ENCODE results near the gene MTARC2.
"Not testable (repeated sequence)": the region's sequence is repeated elsewhere in the genome, so short reads cannot be mapped to it uniquely, and the experiment has no call there.

The MTARC2 gene

DNA sequence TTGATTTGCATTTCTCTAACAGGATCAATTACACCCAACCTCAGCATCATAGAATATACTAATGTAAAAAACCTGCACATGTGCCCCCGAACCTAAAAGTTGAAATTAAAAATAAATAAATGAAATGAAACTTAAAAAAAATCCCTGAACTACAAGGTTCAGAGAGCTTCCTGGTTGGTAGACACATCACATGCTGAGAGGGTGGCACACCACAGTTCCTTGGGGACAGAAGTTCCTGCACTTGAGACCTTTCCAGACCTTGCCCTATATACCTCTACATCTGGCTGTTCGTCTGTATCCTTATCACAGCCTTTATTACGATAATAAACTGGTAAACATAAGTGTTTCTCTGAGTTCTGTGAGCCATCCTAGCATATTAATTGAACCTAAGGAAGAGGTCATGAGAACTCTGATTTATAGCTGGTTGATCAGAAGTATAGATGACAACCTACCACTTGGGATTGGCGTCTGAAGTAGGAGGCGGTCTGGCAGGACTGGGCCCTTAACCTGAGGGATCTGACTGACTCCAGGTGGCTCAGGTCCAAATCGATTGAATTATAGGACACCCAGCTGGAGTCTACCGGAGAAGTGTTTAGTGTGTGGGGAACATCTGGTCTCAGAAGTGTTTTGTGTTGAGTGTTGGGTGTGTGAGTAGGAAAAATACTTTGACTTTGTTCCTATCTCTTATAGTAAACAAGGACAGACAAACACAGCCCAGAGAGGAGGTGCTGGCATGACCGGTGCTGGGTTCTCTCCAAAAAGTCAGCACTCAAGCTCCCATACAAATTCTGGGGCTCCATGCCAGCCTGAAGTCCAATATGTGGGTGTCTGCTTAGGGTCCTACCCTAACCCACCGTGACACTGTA is 39.0 kb upstream of the MTARC2 start:
- 83% methylated on average over 8 of the region's 9 CpGs for WGBS
- no peak overlapping the region for H3K4me3 ChIP-seq (ENCODE audit: low read length)
- H3K9ac ChIP-seq (ENCODE audit: low read depth, low read length) = no peak overlapping the region
- H3K4me1 ChIP-seq (ENCODE audit: insufficient read depth, low read length) = no peaks in the 10 kb centered on the region
- no peaks in the 10 kb centered on the region for H3K27me3 ChIP-seq (ENCODE audit: insufficient read depth, low read length)
- H3K36me3 ChIP-seq (ENCODE audit: insufficient read depth, low read length) = no peaks in the 10 kb centered on the region
- no peak overlapping the region for H3K27ac ChIP-seq (ENCODE audit: low read depth, low read length)
- 0 out of 2 replicates have a peak, but pooled peaks cover 2% of the 10 kb centered on the region for H3K9me3 ChIP-seq (ENCODE audit: insufficient read depth, low read depth, low read length)

DNA sequence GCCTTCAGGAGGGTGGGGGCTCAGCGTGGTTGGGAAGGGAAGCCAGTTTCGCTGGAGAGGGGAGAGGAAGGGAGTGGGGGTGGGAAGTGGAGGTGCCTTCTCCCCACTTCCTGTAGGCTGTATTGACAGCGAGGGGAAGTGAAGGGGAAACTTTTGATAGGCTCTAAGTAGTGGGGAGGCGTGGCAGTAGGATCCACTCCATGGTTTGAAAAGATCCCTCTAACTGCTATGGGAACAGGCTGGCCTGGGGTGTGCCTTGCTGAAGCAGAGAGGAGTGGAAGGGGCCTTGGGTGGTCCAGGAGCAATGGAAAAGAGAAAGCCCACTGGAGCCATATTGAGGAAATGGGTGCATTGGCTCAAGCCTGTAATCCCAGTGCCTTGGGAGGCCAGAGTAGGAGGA is 37.8 kb upstream of the MTARC2 start:
- Histone ChIP-seq H3K4me3 (ENCODE audit: low read length) (no peak overlapping the region), H3K4me1 (ENCODE audit: insufficient read depth, low read length) (no peaks in the 10 kb centered on the region), H3K27ac (ENCODE audit: low read depth, low read length) (no peak overlapping the region), H3K27me3 (ENCODE audit: insufficient read depth, low read length) (no peaks in the 10 kb centered on the region), H3K9ac (ENCODE audit: low read depth, low read length) (no peak overlapping the region), H3K9me3 (ENCODE audit: insufficient read depth, low read depth, low read length) (peaks cover 13% of the 10 kb centered on the region; the same call in 1 of the 2 replicates), H3K36me3 (ENCODE audit: insufficient read depth, low read length) (no peaks in the 10 kb centered on the region)
- WGBS = 82% methylated on average over 4 of the region's 4 CpGs

- H3K9me3 ChIP-seq (ENCODE audit: insufficient read depth, low read depth, low read length) = peaks cover 22% of the 10 kb centered on the region
- H3K4me3 ChIP-seq (ENCODE audit: low read length) = no peak overlapping the region
- H3K27me3 ChIP-seq (ENCODE audit: insufficient read depth, low read length) = no peaks in the 10 kb centered on the region
- H3K36me3 ChIP-seq (ENCODE audit: insufficient read depth, low read length) = no peaks in the 10 kb centered on the region
- no peak overlapping the region for H3K9ac ChIP-seq (ENCODE audit: low read depth, low read length)
- WGBS = 92% methylated on average over 9 of the region's 9 CpGs
- H3K4me1 ChIP-seq (ENCODE audit: insufficient read depth, low read length) = no peaks in the 10 kb centered on the region
- no peak overlapping the region for H3K27ac ChIP-seq (ENCODE audit: low read depth, low read length)
Measured at GRCh38 chr1:220711056-220711809, 36.9 kb upstream of the MTARC2 start.

DNA sequence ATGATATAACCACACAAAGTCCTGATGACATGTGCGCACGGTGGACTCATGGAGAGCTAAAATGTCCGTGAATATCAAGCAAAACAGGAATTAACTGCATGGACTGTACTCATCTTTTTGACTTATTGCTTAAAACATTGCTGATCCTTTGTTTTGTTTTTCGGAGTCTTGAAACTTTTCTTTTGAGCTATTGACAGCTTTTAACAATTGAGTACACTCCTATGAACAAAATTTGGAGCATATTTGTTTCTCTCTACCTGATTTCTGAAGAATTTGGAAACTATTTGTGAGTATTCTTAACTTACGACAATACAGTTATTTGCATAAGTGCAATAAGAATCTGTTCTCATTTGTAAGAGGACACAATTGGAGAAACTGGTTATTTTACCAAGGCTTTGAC is 32.1 kb upstream of the MTARC2 start:
- not testable (repeated sequence) for H3K4me3 ChIP-seq (ENCODE audit: low read length); H3K9ac ChIP-seq (ENCODE audit: low read depth, low read length); H3K27me3 ChIP-seq (ENCODE audit: insufficient read depth, low read length); H3K36me3 ChIP-seq (ENCODE audit: insufficient read depth, low read length); H3K27ac ChIP-seq (ENCODE audit: low read depth, low read length); H3K4me1 ChIP-seq (ENCODE audit: insufficient read depth, low read length)
- H3K9me3 ChIP-seq (ENCODE audit: insufficient read depth, low read depth, low read length) = peaks cover 25% of the 10 kb centered on the region
- WGBS = 94% methylated on average over 5 of the region's 5 CpGs

DNA sequence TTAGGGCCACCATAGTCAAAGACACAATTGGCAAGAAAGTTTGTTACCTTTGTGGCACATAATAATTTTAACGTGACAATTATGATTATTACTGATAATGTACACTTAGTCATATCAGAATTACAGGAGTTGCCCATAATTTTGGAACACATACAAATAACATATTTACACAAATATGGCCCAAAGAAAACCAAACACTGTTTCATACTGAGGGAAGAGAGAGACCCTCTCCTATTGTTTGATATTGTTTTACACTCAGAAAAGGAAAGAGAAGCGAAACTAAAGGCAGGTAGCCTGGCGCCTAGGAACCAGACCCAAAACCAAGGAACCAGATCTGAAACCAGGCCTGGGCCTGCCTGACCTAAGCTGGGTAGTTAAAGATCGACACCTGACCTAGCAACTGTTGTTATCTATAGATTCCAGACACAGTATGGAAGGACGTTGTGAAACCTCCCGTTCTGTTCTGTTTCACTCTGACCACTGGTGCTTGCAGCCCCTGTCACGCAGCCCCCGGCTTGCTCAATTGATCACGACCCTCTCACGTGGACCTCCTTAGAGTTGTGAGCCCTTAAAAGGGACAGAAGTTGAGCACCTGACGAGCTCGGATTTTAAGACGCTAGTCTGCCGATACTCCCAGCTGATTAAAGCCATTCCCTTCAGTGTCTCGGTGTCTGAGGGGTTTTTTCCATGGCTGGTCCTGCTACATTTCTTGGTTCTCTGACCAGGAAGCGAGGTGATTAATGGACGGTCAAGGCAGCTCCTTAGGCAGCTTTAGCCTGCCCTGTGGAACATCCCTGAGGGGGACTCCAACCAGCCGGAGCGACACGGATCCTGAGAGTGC is 30.1 kb upstream of the MTARC2 start:
- H3K4me1 ChIP-seq (ENCODE audit: insufficient read depth, low read length) = no peaks in the 10 kb centered on the region
- peaks cover 25% of the 10 kb centered on the region for H3K9me3 ChIP-seq (ENCODE audit: insufficient read depth, low read depth, low read length)
- 92% methylated on average over 19 of the region's 20 CpGs for WGBS
- H3K9ac ChIP-seq (ENCODE audit: low read depth, low read length) = no peak overlapping the region
- H3K27me3 ChIP-seq (ENCODE audit: insufficient read depth, low read length) = no peaks in the 10 kb centered on the region
- H3K27ac ChIP-seq (ENCODE audit: low read depth, low read length) = no peak overlapping the region
- no peaks in the 10 kb centered on the region for H3K36me3 ChIP-seq (ENCODE audit: insufficient read depth, low read length)
- no peak overlapping the region for H3K4me3 ChIP-seq (ENCODE audit: low read length)

DNA sequence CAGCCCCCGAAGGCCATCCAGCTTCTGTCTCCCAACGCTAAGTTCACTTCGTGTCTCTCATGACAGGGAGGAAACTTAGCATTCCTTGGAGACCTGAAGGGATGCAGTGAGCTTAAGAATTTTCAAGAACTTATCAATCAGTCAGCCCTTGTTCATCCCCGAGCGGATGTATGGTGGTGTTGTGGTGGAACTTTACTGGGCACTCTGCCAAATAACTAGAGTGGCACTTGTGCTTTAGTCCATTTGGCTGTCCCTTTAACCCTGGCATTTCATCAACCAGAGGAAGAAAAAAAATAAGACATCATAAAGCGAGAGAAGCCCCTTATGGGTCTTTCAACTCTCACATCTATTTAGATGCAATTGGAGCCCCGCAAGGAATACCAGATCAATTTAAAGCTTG is 26.9 kb upstream of the MTARC2 start:
- H3K9me3 ChIP-seq (ENCODE audit: insufficient read depth, low read depth, low read length); H3K27me3 ChIP-seq (ENCODE audit: insufficient read depth, low read length); H3K36me3 ChIP-seq (ENCODE audit: insufficient read depth, low read length); H3K9ac ChIP-seq (ENCODE audit: low read depth, low read length); H3K27ac ChIP-seq (ENCODE audit: low read depth, low read length); H3K4me3 ChIP-seq (ENCODE audit: low read length); H3K4me1 ChIP-seq (ENCODE audit: insufficient read depth, low read length): not testable (repeated sequence)
- 95% methylated on average over 7 of the region's 7 CpGs for WGBS

GRCh38 chr1:220726634-220727033 is 21.5 kb upstream of the MTARC2 start:
- no peaks in the 10 kb centered on the region for H3K36me3 ChIP-seq (ENCODE audit: insufficient read depth, low read length)
- 77% methylated on average over 3 of the region's 3 CpGs for whole genome bisulfite sequencing
- no peaks in the 10 kb centered on the region for H3K9me3 ChIP-seq (ENCODE audit: insufficient read depth, low read depth, low read length)
- H3K27ac ChIP-seq (ENCODE audit: low read depth, low read length) = no peak overlapping the region
- no peak overlapping the region for H3K9ac ChIP-seq (ENCODE audit: low read depth, low read length)
- H3K4me3 ChIP-seq (ENCODE audit: low read length) = no peak overlapping the region
- H3K4me1 ChIP-seq (ENCODE audit: insufficient read depth, low read length) = no peaks in the 10 kb centered on the region
- H3K27me3 ChIP-seq (ENCODE audit: insufficient read depth, low read length) = no peaks in the 10 kb centered on the region; the same call in 1 of the 2 replicates

- H3K27me3 ChIP-seq (ENCODE audit: insufficient read depth, low read length) = no peaks in the 10 kb centered on the region; the same call in 1 of the 2 replicates
- H3K27ac ChIP-seq (ENCODE audit: low read depth, low read length) = no peak overlapping the region
- WGBS = 92% methylated on average over 1 of the region's 1 CpG
- H3K4me3 ChIP-seq (ENCODE audit: low read length) = no peak overlapping the region
- H3K9ac ChIP-seq (ENCODE audit: low read depth, low read length) = no peak overlapping the region
- H3K9me3 ChIP-seq (ENCODE audit: insufficient read depth, low read depth, low read length) = no peaks in the 10 kb centered on the region
- no peaks in the 10 kb centered on the region for H3K36me3 ChIP-seq (ENCODE audit: insufficient read depth, low read length)
- no peaks in the 10 kb centered on the region for H3K4me1 ChIP-seq (ENCODE audit: insufficient read depth, low read length)
Measured at GRCh38 chr1:220727519-220727918, 20.6 kb upstream of the MTARC2 start.

- H3K36me3 ChIP-seq (ENCODE audit: insufficient read depth, low read length) = no peaks in the 10 kb centered on the region
Measured at GRCh38 chr1:220730486-220730885, 17.6 kb upstream of the MTARC2 start.

DNA sequence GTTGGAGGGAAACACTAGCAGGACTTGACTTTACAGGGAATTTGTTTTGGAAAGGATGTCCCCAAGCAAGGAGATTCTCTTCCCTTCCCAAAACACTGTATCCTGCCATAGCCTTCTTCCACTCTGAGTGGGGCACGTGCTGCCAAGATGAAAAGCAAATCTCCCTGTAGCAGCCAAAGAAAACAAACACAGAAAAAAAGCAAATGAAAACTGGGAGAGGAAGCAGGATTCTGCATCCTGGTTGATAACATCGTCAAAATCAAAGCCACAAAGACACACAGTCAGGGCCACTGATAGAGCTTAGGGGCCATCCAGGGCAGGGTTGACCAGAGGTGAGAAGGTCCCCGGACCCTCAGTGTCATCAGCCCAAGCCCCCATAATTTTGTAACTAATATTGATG is 16.0 kb upstream of the MTARC2 start:
- no peaks in the 10 kb centered on the region for H3K36me3 ChIP-seq (ENCODE audit: insufficient read depth, low read length)
- H3K9me3 ChIP-seq (ENCODE audit: insufficient read depth, low read depth, low read length) = no peaks in the 10 kb centered on the region
- WGBS = 83% methylated on average over 3 of the region's 3 CpGs
- no peaks in the 10 kb centered on the region for H3K4me1 ChIP-seq (ENCODE audit: insufficient read depth, low read length)
- H3K27me3 ChIP-seq (ENCODE audit: insufficient read depth, low read length) = no peaks in the 10 kb centered on the region; the same call in 1 of the 2 replicates
- no peak overlapping the region for H3K4me3 ChIP-seq (ENCODE audit: low read length)
- no peak overlapping the region for H3K27ac ChIP-seq (ENCODE audit: low read depth, low read length)
- no peak overlapping the region for H3K9ac ChIP-seq (ENCODE audit: low read depth, low read length)

More at GRCh38 chr1:220730486-220730885, 17.6 kb upstream of the MTARC2 start:
- 97% methylated on average over 2 of the region's 2 CpGs for WGBS
- no peaks in the 10 kb centered on the region for H3K4me1 ChIP-seq (ENCODE audit: insufficient read depth, low read length)
- H3K9ac ChIP-seq (ENCODE audit: low read depth, low read length) = no peak overlapping the region
- no peak overlapping the region for H3K27ac ChIP-seq (ENCODE audit: low read depth, low read length)
- H3K9me3 ChIP-seq (ENCODE audit: insufficient read depth, low read depth, low read length) = no peaks in the 10 kb centered on the region
- no peak overlapping the region for H3K4me3 ChIP-seq (ENCODE audit: low read length)
- no peaks in the 10 kb centered on the region; the same call in 1 of the 2 replicates for H3K27me3 ChIP-seq (ENCODE audit: insufficient read depth, low read length)

DNA sequence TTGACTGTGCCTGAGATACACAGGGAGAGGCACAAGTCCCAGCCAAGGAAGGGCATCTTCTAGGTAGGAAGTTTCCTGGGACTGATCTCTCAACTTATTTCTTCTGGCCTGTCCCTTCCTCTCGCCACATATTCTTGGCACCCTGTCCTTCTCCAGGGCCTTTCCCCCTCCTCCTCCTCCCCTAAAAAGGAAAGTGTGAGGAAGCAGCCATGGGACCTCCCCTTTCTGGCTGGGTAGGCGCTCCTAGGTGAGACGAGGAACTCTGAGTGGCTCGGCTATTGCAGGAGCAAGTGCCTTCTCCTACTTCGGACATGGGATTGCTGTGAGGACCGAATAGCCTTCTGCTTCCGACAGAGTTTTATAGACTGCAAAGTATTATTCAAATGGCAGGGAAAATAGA is 15.5 kb upstream of the MTARC2 start:
- Histone ChIP-seq H3K9ac (ENCODE audit: low read depth, low read length) (no peak overlapping the region), H3K27ac (ENCODE audit: low read depth, low read length) (no peak overlapping the region), H3K4me3 (ENCODE audit: low read length) (no peak overlapping the region), H3K4me1 (ENCODE audit: insufficient read depth, low read length) (no peaks in the 10 kb centered on the region), H3K36me3 (ENCODE audit: insufficient read depth, low read length) (no peaks in the 10 kb centered on the region), H3K9me3 (ENCODE audit: insufficient read depth, low read depth, low read length) (no peaks in the 10 kb centered on the region), H3K27me3 (ENCODE audit: insufficient read depth, low read length) (no peaks in the 10 kb centered on the region; the same call in 1 of the 2 replicates)
- 94% methylated on average over 7 of the region's 7 CpGs for WGBS

All from HUES64 (cell line).